ENCODE measurements around the gene STAB2.
"Not testable (repeated sequence)": the region's sequence is repeated elsewhere in the genome, so short reads cannot be mapped to it uniquely, and the experiment has no call there.

The STAB2 gene

GRCh38 chr12:103785243-103786031 is 198.4 kb downstream of the STAB2 start:
- no peak for DNase-seq

GRCh38 chr12:103786201-103786600 is 199.1 kb downstream of the STAB2 start:
- DNase-seq, result no peak

DNA sequence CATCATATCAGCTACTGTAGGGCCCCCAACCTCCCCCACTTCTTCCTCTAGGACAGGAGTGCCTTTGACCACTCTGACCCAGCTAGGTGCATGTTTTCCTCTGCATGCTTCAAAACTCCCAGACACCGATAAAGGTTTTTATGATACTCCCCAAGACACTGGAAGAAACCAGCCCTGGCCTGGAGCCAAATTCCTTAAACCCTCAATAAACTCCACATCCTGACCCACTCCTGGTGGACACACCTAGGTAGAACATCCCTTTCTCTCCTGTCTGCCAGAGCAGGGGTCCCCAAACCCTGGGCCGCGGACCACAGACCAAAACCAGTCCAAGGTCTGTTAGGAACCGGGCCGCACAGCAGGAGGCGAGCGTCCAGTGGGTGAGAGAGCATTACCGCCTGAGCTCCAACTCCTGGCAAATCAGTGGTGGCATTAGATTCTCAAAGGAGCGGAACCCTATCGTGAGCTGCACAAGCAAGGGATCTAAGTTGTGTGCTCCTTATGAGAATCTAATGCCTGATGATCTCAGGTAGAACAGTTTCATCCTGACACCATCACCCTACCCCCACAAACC is 204.4 kb downstream of the STAB2 start:
- DNase-seq, result no peak

DNA sequence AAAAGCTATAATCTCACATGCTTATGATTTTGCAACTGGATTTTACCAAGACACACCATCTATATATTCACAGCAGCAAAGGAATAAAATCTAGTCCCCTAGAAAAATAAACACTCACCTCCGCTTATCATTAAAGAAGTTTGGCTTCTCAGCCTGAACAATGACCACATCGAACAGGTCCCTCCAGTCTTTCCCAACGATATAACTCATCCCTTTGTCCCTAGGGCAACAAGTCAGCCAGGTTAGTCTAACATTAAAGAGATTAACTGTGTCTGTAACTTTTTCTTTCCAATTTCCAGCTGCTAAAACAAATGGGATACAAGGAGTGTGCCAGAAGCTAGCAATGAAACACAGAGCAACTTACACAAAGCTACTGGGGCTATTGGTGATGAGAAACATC is 206.0 kb downstream of the STAB2 start:
- DNase-seq, result no peak

- DNase-seq, result no peak
Measured at GRCh38 chr12:103793512-103794045, 206.5 kb downstream of the STAB2 start.

GRCh38 chr12:103794309-103795213 is 207.5 kb downstream of the STAB2 start:
- no peak for DNase-seq

- DNase-seq, result no peak
Measured at GRCh38 chr12:103798586-103798985, 211.5 kb downstream of the STAB2 start.

- no peak for DNase-seq
Measured at GRCh38 chr12:103799504-103799856, 212.4 kb downstream of the STAB2 start.

GRCh38 chr12:103799857-103800771 is 213.0 kb downstream of the STAB2 start:
- no peak for DNase-seq

- DNase-seq, result no peak
Measured at GRCh38 chr12:103801709-103802585, 214.9 kb downstream of the STAB2 start.

DNA sequence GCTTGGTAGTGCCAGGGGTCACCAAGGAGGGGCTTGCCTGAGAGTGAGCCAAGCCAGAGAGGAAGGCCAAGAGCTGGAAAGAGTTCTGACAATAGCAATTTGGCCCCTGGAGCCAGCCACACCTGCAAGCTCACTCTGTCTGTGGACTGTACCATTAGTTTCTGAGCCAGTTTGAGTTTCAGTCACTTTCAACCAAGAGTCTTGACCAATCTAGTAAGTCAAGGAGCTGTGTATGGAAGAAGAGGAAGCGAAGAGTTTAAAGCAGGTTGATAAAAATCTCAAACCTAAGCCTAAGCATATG is 215.5 kb downstream of the STAB2 start:
- DNase-seq, result no peak

DNA sequence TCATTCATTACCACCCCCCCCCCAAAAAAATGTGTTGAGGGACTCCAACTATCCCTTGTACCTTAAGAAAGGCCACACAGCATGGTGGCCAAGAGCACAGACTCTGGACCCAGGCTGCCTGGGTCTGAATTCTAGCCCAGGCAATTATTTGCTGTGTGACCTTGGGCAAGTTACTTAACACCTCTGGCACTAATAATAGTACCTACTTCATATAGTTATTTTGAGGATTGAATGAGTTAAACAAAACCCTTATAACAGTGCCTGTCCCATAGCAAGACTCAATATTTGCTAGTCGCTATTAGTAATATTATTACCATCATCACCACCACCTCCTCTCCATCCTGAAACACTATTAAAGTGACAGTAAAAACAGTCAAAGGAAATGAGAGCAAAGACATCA is 216.8 kb downstream of the STAB2 start:
- DNase-seq, result no peak

GRCh38 chr12:103805655-103806360 is 218.7 kb downstream of the STAB2 start:
- DNase-seq, result no peak

DNA sequence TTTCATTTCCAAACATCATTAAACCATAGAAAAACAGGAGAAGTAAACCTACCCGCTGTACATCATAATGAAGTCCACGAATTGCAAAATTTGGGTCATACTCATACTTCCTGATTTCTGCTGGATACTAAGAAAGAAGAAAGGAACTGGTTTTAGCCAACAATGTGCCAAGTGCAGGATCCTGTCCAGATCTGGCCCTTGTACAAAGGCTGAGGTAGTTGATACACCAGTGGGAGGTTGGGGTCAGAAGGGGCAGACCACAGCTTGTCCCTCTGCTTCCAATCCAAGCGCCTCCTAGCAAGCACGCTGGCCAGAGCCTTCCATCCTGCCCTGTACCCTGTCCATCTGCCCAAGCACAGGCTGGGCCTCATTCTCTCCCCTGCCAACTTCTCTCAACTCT is 219.7 kb downstream of the STAB2 start:
- no peak for DNase-seq

GRCh38 chr12:103807561-103808238 is 220.6 kb downstream of the STAB2 start:
- DNase-seq, result no peak

GRCh38 chr12:103808239-103808880 is 221.3 kb downstream of the STAB2 start:
- DNase-seq, result no peak

- DNase-seq, result no peak
Measured at GRCh38 chr12:103809154-103809553, 222.1 kb downstream of the STAB2 start.

GRCh38 chr12:103809639-103810038 is 222.6 kb downstream of the STAB2 start:
- not testable (repeated sequence) for DNase-seq

DNA sequence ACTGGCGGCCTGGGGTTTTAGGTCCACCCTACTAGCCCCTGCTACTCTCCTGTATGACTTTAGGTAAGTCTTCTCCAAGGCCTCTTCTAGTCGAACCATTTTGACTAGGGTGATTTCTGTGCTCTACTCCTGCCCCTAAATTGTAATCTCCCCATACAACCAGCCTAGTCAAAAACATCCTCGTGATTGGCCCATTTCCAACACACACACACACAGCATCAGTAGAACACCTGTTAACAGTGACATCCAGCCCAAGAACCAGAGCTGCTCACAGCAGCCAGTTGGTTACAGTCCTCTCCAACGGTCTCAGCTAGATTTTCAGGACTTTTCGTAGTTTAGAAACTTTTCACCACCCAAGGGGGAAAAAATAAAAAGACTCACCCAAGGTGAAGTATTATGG is 223.0 kb downstream of the STAB2 start:
- DNase-seq, result no peak

DNA sequence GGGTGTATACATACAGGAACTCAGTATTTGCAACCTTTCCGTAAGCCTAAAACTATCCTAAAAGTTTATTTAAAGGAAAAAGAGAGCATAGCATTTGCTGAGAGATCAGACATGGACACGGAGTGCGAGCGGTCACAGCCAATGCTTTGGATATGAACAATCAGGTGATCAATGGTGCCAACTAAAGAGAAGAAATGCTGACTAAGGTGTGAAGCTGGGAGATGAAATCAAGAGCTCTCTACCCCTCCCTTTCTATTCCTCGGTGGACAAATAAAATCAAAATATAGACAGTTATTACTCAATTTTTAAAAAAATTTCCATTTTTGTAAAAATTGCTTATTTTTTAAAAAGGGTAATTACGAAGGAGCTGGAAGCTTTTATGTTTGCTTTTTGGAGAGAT is 224.7 kb downstream of the STAB2 start:
- DNase-seq, result no peak

All from T1000 (cell line).